Spleen (tissue), 11 donors: ENCODE measurements around the gene ALPK3. TPM values are rescaled to one million over a fixed set of nuclear protein-coding genes. Genes with fewer than 3 reads are reported as not detected.

Experiments used
- DNase-seq: peaks from one replicate; pipeline ENCODE4 v3.0.0-alpha.2; 2020
- H3K27ac ChIP-seq, 8 donors: fragments of 200-600 bp; sonication (generic) in 7 of 8; 1 replicate in 4 of 8; 2 replicates in 4 of 8; pipeline versions ENCODE4 v1.5.0 to v1.8.0; 2016 to 2021; ENCODE audit warnings: inconsistent platforms in 4 of 8, mild to moderate bottlenecking in 4 of 8, moderate library complexity in 1 of 8
- H3K27me3 ChIP-seq, 7 donors: fragments of 200-600 bp; sonication (generic) in 6 of 7; replicated peaks in 1 of 7; 1 replicate in 4 of 7; 2 replicates in 3 of 7; pipeline versions ENCODE4 v1.5.0 to v1.8.0; 2016 to 2021; ENCODE audit warnings: inconsistent platforms in 3 of 7, mild to moderate bottlenecking in 1 of 7
- H3K36me3 ChIP-seq, 6 donors: fragments of 200-600 bp; sonication (generic) in 5 of 6; 1 replicate in 4 of 6; 2 replicates in 2 of 6; pipeline versions ENCODE4 v1.5.0 to v1.8.0; 2016 to 2021; ENCODE audit warnings: inconsistent platforms in 2 of 6
- H3K4me1 ChIP-seq, 6 donors: fragments of 200-600 bp; sonication (generic) in 5 of 6; 1 replicate in 3 of 6; 2 replicates in 3 of 6; pipeline versions ENCODE4 v1.5.0 to v1.8.0; 2016 to 2021; ENCODE audit warnings: inconsistent platforms in 3 of 6
- H3K4me3 ChIP-seq, 8 donors: fragments of 200-600 bp; sonication (generic) in 7 of 8; 1 replicate in 4 of 8; 2 replicates in 4 of 8; pipeline versions ENCODE4 v1.5.0 to v1.8.0; 2016 to 2021; ENCODE audit warnings: inconsistent platforms in 4 of 8, mild to moderate bottlenecking in 4 of 8, moderate library complexity in 2 of 8
- H3K9me3 ChIP-seq, 8 donors: fragments of 200-600 bp; sonication (generic) in 7 of 8; 1 replicate in 4 of 8; 2 replicates in 4 of 8; pipeline versions ENCODE4 v1.5.0 to v1.8.0; 2016 to 2021; ENCODE audit warnings: inconsistent platforms in 4 of 8
- CTCF ChIP-seq, 11 experiments: fragments of 200-600 bp in 7 of 11; fragments of 450-650 bp in 4 of 11; sonication (generic) in 4 of 11; IDR thresholded peaks in 8 of 11; conservative IDR thresholded peaks in 3 of 11; 1 replicate in 7 of 11; 2 replicates in 4 of 11; pipeline versions ENCODE4 v1.4.0 to v1.8.0; 2016 to 2021; ENCODE audit warnings: antibody characterized with exemption in 11 of 11, inconsistent platforms in 4 of 11, mild to moderate bottlenecking in 1 of 11
- POLR2A ChIP-seq, 3 donors: fragments of 450-650 bp; IDR thresholded peaks; one replicate each; pipeline ENCODE4 v1.5.1; 2017; ENCODE audit warnings: antibody characterized with exemption in 3 of 3, mild to moderate bottlenecking in 1 of 3
- POLR2AphosphoS5 ChIP-seq, 3 donors: sonication (generic); formaldehyde crosslinking; IDR thresholded peaks; one replicate each; pipeline ENCODE4 v1.5.1; 2017; ENCODE audit warnings: antibody characterized with exemption in 3 of 3
- WGBS, 5 donors: extraction: QIAGEN DNeasy Blood & Tissue Kit in 3 of 5; methylation state at CpG; one replicate each; pipeline versions ENCODE4 v1.1.5 to v1.1.7; 2013 to 2018; 5-methylcytosine and 5-hydroxymethylcytosine counted together
- intact Hi-C: fragments of 100-400 bp; cut with DNase I; formaldehyde crosslinking; loops from one replicate; pipeline ENCODE4 v1.15.0; 2023; ENCODE audit warnings: low total_unique reads
- polyA plus RNA-seq, 3 donors: library from polyadenylated mRNA; stranded (reverse); fragments of 200-250 nt; gene quantifications; one replicate each; pipeline ENCODE4 v1.2.1, GENCODE V29; 2013
- total RNA-seq, 7 donors: library from RNA; depleted of rRNA in 3 of 7; stranded (reverse); fragments of >200 nt in 3 of 7; fragmentation: NEBNext Ultra II Directional in 4 of 7; extraction: Animal tissue kit (Norgen Biotek cat#: 25700) in 4 of 7; gene quantifications; one replicate each; pipeline versions ENCODE4 v1.1.0 to v1.2.1, GENCODE V29; 2016 to 2021
- donor health status: healthy with polysubstance abuse.
- donor health status: DM: no; HTN: no; CAD: no; lungs with moderate emphysema.
- donor health status: DM: no; HTN: no; CAD: no.
- donor health status: Bipolar disorder and iron deficiency.
- donor health status: healthy.
- donor health status: DM: no; HTN: no; CAD: no.
- donor health status: DM: yes; HTN: yes; CAD: no.

Gene ALPK3
- total and polyA plus RNA-seq, 10 donors, result 0.13 to 1.1 (median 0.73) TPM

- no peaks in the 10 kb centered on the region for H3K27me3 ChIP-seq
- H3K4me1 ChIP-seq, result peaks cover 0 to 6% (median 0%) of the 10 kb centered on the region in 6 donors
- no peaks in the 10 kb centered on the region for H3K36me3 ChIP-seq
- TF ChIP-seq CTCF (IDR thresholded peaks at IDR 0.05 in 8 of 11, conservative IDR thresholded peaks at IDR 0.05 in 3 of 11) (no peak), POLR2AphosphoS5 (IDR thresholded peaks at IDR 0.05) (no peak), POLR2A (IDR thresholded peaks at IDR 0.05) (no peak)
- no peak overlapping the region for H3K27ac ChIP-seq
- no peak for DNase-seq
- no peaks in the 10 kb centered on the region for H3K9me3 ChIP-seq
- WGBS, 5 donors, result 79 to 92% (median 86%) methylated on average over 7 of the region's 7 CpGs
- intact Hi-C loops, result no loop called here
- no peak overlapping the region for H3K4me3 ChIP-seq
Measured at GRCh38 chr15:84881520-84881830, 64.3 kb downstream of the ALPK3 start.

- no peak for DNase-seq
- H3K27ac ChIP-seq, result no peak overlapping the region
- TF ChIP-seq POLR2A (IDR thresholded peaks at IDR 0.05) (no peak), CTCF (IDR thresholded peaks at IDR 0.05 in 8 of 11, conservative IDR thresholded peaks at IDR 0.05 in 3 of 11) (no peak), POLR2AphosphoS5 (IDR thresholded peaks at IDR 0.05) (no peak)
- WGBS, 5 donors, result 91 to 95% (median 92%) methylated on average over 6 of the region's 6 CpGs
- H3K36me3 ChIP-seq, result no peaks in the 10 kb centered on the region
- H3K9me3 ChIP-seq, result no peaks in the 10 kb centered on the region
- intact Hi-C loops, result no loop called here
- no peaks in the 10 kb centered on the region for H3K27me3 ChIP-seq
- no peak overlapping the region for H3K4me3 ChIP-seq
- H3K4me1 ChIP-seq, result no peaks in the 10 kb centered on the region
Measured at GRCh38 chr15:84883466-84883865, 66.3 kb downstream of the ALPK3 start.

- Histone ChIP-seq H3K9me3 (no peaks in the 10 kb centered on the region), H3K4me3 (no peak within 1 kb of the TSS), H3K4me1 (no peaks in the 10 kb centered on the region), H3K36me3 (no peaks in the 10 kb centered on the region), H3K27me3 (no peaks in the 10 kb centered on the region), H3K27ac (no peak within 1 kb of the TSS)
- no peak for DNase-seq
- intact Hi-C loops, result no loop called here
- TF ChIP-seq POLR2AphosphoS5 (IDR thresholded peaks at IDR 0.05), result no peak
- no peak for TF ChIP-seq POLR2A (IDR thresholded peaks at IDR 0.05)
- no peak for TF ChIP-seq CTCF (IDR thresholded peaks at IDR 0.05 in 8 of 11, conservative IDR thresholded peaks at IDR 0.05 in 3 of 11)
- WGBS, 5 donors, result 82 to 92% (median 88%) methylated on average over 9 to 11 of the region's 11 CpGs
Measured at GRCh38 chr15:84883916-84884781, 67.0 kb downstream of the ALPK3 start, which contains the start of gene SLC28A1. Gene SLC28A1 (plus strand): TSS chr15:84884662. CDS start chr15:84887761, 3,099 bp downstream.

GRCh38 chr15:84885801-84886200 is 68.6 kb downstream of the ALPK3 start:
- TF ChIP-seq CTCF (IDR thresholded peaks at IDR 0.05 in 8 of 11, conservative IDR thresholded peaks at IDR 0.05 in 3 of 11), result no peak
- no peak for TF ChIP-seq POLR2A (IDR thresholded peaks at IDR 0.05)
- TF ChIP-seq POLR2AphosphoS5 (IDR thresholded peaks at IDR 0.05), result no peak

More at GRCh38 chr15:84885801-84886200, 68.6 kb downstream of the ALPK3 start:
- DNase-seq, result no peak
- intact Hi-C loops, result no loop called here
- no peaks in the 10 kb centered on the region for H3K4me1 ChIP-seq
- no peaks in the 10 kb centered on the region for H3K27me3 ChIP-seq
- H3K4me3 ChIP-seq, result no peak overlapping the region
- no peaks in the 10 kb centered on the region for H3K9me3 ChIP-seq
- H3K36me3 ChIP-seq, result no peaks in the 10 kb centered on the region
- no peak overlapping the region for H3K27ac ChIP-seq
- WGBS, 5 donors, result 89 to 93% (median 91%) methylated on average over 7 of the region's 7 CpGs
